ENCODE results near the gene ABCF1.
A peak's percentile ranks its signal among the peaks of the same experiment; 100 is the strongest.
"Not testable (repeated sequence)": the region's sequence is repeated elsewhere in the genome, so short reads cannot be mapped to it uniquely, and the experiment has no call there.

The ABCF1 gene

GRCh38 chr6:30571075-30571761 lies at the start of gene ABCF1:
TSS of gene ABCF1 (plus strand) at chr6:30571442. CDS start at chr6:30571488, 46 bp downstream.
- DNase-seq, result peak; percentile 97

GRCh38 chr6:30521952-30522351 lies 49.3 kb upstream of the ABCF1 start:
- not testable (repeated sequence) for DNase-seq

DNA sequence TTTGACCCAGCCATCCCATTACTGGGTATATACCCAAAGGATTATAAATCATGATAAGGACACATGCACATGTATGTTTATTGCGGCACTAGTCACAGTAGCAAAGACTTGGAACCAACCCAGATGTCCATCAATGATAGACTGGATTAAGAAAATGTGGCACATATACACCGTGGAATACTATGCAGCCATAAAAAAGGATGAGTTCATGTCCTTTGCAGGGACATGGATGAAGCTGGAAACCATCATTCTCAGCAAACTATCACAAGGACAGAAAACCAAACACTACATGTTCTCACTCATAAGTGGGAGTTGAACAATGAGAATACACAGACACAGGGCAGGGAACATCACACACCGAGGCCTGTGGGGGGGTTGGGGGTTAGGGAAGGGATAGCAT lies 44.8 kb upstream of the ABCF1 start:
- DNase-seq, result not testable (repeated sequence)

GRCh38 chr6:30529349-30529875 lies 41.8 kb upstream of the ABCF1 start:
- DNase-seq, result not testable (repeated sequence)

- no peak for DNase-seq
Measured at GRCh38 chr6:30530014-30530413, 41.2 kb upstream of the ABCF1 start.

DNA sequence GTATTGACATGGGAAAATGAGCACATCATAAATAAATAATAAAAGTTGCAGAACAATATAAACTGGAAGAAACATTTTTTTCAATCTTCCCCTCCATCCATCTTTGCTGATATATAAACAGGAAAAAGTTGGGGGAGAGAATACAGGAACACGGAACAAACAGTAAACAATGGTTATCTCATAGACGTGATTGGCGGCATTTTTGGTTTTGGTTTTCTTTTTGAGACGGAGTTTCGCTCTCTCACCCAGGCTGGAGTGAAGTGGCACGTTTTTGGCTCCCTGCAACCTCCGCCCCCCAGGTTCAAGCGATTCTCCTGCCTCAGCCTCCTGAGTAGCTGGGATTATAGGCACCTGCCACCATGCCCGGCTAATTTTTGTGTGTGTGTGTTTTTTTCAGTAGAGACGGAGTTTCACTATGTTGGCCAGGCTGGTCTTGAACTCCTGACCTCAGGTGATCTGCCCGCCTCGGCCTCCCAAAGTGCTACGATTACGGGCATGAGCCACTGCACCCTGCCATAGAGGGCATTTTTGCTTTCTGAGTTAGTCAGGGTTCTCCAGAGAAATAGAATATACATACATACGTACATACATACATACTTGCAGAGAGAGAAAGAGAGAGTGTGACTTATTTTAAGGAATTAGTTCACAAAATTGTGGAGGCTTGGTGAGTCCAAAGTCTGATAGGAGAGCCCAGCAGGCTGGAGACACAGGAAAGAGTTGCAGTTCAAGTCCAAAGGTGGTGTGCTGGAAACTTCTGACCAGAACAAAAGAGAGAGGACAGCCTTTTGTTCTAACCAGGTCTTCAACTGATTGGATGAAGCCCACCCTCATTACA lies 37.6 kb upstream of the ABCF1 start:
- DNase-seq, result no peak

- DNase-seq, result no peak
Measured at GRCh38 chr6:30537931-30538330, 33.3 kb upstream of the ABCF1 start.

- DNase-seq, result no peak
Measured at GRCh38 chr6:30541515-30542403, 29.5 kb upstream of the ABCF1 start.

DNA sequence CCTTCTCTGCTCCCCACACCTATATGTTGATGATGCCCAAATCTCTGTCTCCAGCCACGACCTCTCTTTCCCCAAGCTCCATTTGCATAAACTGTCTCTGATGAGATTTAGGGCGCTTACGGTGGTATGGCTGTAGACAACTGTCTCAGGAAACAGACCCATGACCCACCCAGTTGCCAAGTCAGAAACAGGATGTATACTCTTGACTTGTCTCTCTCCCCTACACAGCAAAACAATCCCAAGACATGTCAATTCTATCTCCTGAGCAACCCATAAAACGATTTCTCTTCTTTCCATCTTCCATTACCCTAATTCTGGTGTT lies 28.9 kb upstream of the ABCF1 start:
- no peak for DNase-seq

DNA sequence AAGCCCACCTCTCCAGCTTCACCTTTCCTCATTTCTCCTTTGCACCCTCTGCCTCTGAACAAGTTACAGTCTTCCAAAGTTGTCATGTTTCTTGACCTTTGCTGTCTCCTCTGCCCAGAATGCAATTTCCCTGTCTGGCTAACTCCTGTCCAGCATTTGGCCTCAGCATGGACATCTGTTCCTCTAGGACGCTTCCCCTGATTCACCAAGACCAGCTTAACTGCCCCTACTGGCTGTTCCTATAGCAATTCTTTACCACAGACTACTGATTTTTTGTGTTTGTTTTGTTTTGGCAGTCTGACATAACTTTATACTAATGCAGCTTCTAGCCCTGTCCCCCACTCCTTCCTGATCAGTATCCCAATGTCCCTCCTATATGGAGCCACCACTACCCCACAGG lies 28.3 kb upstream of the ABCF1 start:
- DNase-seq, result no peak

DNA sequence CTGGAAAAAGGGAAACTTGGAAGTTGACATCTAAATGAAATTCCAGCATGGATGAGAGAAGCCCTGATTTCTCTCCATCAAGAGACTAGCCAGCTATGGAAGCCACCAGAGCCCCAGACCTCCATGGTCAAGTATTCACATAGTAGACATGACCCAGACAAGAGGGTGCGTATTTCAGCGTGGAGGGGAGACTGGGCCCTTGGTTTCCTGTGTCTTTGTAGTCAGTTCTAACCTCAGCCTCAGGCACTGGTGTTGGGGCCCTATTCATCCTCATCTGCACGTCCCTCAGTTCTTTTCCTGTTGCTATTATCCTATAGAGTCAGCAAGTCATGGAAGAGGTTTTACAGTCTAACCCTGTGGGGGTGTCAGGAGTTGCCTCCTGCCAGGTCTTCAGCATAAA lies 27.4 kb upstream of the ABCF1 start:
- DNase-seq, result no peak

- no peak for DNase-seq
Measured at GRCh38 chr6:30544666-30545272, 26.5 kb upstream of the ABCF1 start.

DNA sequence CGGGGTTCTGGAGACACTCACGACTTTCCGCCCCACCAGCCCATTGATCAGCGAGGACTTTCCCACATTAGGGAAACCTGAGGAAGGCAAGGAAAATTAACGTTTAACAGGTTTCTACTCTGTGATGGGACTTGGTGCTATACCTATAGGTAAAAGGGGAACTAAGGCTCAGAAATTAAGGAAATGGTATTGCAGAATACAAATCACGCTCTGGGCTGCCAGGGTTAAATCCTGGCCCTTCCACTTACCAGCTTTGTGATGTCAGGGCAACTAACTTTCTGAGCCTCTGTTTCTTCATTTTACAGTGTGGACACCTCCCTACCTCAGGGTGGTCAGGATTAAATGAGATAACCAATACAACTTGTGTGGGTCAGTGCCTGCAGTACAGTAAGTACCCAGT lies 23.8 kb upstream of the ABCF1 start:
- no peak for DNase-seq

DNA sequence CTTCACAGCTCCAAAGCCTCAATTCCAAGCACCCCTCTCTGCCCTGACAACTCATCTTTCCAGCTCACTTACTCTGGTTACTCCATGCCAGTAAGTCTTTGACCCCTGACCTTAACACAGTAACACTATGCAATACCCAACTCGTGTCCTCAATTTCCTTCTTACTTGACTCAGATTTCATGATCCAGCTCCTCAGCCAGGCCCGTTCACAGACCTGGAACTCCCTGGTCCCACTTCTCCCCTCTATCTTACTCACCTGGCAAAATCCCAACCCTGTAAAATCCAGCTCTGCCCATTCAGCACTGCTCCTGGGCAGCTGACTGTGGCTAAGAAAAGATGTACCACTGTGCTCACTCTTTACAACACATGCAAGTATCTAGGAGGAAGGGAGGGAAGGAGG lies 22.9 kb upstream of the ABCF1 start:
- DNase-seq, result no peak

DNA sequence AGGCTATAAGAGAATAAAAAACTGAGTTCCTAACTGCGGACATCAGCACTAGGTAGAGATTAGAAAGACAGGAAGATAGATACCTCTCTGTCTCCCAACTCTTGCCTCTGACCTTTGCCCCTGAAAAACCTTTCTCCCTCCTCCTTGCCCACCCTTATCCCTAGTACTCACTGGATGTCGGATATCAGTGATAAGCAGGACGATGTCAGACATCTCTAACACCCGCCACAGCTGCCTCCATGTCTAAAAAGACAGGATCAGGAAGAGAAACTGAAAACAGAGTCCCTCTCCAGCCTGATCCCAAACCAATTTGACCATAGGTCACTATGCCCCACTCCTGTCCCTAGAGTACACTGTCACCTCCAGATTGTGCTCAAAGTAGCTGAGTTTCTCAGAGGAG lies 16.8 kb upstream of the ABCF1 start:
- DNase-seq, result no peak

DNA sequence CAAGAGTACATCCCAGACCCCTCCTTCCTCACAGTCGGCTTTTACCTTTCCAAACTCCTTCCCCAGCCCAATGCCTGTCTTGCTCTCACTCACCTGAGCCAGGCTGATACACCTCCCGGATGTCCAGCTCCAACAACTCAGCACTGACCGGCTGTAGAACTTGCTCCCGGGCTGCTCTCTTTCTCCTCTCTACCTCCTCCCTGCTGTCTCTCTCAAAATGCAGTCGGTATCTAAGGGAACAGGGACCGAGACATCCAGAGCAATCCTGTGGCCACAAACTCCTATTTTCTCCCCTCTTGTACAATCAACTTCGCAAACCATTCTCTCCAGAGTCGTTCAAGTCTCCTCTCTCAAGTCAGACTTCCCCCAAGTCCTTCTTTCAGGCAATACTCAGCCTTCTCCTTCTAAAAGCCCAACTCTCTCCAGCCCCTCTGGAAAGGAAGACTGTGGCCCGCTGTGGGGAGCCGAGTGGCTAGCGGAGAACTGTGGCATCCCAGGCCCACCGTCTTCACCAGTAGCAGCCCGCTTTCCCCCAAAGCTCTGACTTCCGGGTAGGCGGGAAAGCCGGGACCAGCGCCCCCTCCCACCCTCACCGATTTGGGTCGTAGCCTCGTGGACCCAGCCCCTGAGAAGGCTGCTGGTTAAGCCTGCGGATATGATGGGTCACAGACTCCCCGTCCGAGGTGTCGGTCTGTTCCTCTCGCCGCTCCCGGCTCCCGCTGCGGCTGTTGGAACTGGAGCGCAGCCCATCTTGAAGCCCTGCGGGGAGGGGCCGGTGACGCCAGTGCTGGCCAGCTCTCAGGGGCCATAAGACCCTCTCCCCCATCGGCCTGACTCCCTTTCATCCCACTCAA lies 16.1 kb upstream of the ABCF1 start:
- no peak for DNase-seq

DNA sequence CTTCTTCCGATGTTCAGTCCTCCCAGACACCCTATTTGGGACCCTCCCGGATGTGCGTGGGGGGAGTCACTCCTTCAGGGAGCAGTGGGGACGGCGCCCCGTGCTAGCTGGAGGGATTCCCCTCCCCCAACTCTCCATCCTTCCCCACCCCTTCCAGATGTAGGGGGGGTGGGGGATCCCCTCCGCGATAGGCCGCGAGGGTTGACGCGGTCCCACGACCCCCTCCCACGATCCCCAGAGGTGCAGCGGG lies 15.5 kb upstream of the ABCF1 start:
- DNase-seq, result no peak

- DNase-seq, result peak; percentile 73
Measured at GRCh38 chr6:30556066-30556905, 15.0 kb upstream of the ABCF1 start, which contains the start of gene GNL1. TSS of gene GNL1 (minus strand) at chr6:30556489. CDS start at chr6:30556203, 286 bp downstream.

GRCh38 chr6:30556906-30557682 lies 14.1 kb upstream of the ABCF1 start, which contains the start of gene PRR3:
TSS of gene PRR3 (plus strand) at chr6:30557295. CDS start at chr6:30557345, 50 bp downstream.
- no peak for DNase-seq

DNA sequence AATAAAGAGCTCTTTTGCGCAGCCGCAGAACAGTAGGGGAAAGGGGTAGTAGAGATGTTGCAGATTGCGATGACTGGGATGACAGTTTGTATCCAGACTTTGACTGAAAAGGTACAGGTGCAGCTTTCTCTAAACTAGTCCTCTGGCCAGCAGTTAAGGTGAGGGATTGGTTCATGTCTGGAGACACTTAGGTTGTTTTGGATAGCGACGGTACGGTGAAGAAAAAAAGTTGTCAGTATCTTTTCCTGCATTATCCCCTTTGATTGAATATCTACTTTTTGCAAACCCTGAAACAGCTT lies 13.6 kb upstream of the ABCF1 start:
- no peak for DNase-seq
